Trophoblast cell (in vitro differentiated cells and primary cell): ENCODE data around the gene RHOT2.

Experiments used
- DNase-seq, 2 donors: peaks; one replicate each; pipeline ENCODE4 v3.0.0-alpha.2; 2016
- H2AFZ ChIP-seq: 2 replicates; pipeline ENCODE4 v1.6.1; 2013; ENCODE audit warnings: low read length, moderate library complexity, mild to moderate bottlenecking; ENCODE audit not compliant: insufficient read depth, poor library complexity
- H2AK5ac ChIP-seq: 2 replicates; pipeline ENCODE4 v1.6.1; 2013; ENCODE audit warnings: mild to moderate bottlenecking, low read length
- H2BK120ac ChIP-seq: 2 replicates; pipeline ENCODE4 v1.6.1; 2013; ENCODE audit warnings: low read length, mild to moderate bottlenecking, moderate library complexity; ENCODE audit not compliant: insufficient read depth, poor library complexity
- H2BK12ac ChIP-seq: 2 replicates; pipeline ENCODE4 v1.6.1; 2013; ENCODE audit warnings: mild to moderate bottlenecking, low read length, moderate library complexity
- H2BK5ac ChIP-seq: 2 replicates; pipeline ENCODE4 v1.6.1; 2013; ENCODE audit warnings: low read length, low read depth, moderate library complexity, mild to moderate bottlenecking; ENCODE audit not compliant: poor library complexity
- H3K14ac ChIP-seq: 2 replicates; pipeline ENCODE4 v1.6.1; 2013; ENCODE audit warnings: mild to moderate bottlenecking, low read length
- H3K18ac ChIP-seq: 2 replicates; pipeline ENCODE4 v1.6.1; 2013; ENCODE audit warnings: mild to moderate bottlenecking, low read length
- H3K23ac ChIP-seq: 2 replicates; pipeline ENCODE4 v1.6.1; 2013; ENCODE audit warnings: low read length
- H3K27ac ChIP-seq: 2 replicates; pipeline ENCODE4 v1.5.1; 2013; ENCODE audit warnings: low read depth, mild to moderate bottlenecking, inconsistent platforms, low read length, moderate library complexity
- H3K27me3 ChIP-seq: 2 replicates; pipeline ENCODE4 v1.6.1; 2013; ENCODE audit warnings: inconsistent platforms, mild to moderate bottlenecking, low read length, moderate library complexity; ENCODE audit not compliant: insufficient read depth
- H3K36me3 ChIP-seq, 2 experiments: 1 replicate in 1 of 2; 2 replicates in 1 of 2; pipeline ENCODE4 v1.6.1; 2013; ENCODE audit warnings: low read length in 2 of 2, mild to moderate bottlenecking in 2 of 2, moderate library complexity in 1 of 2; ENCODE audit not compliant: insufficient read depth in 2 of 2, control insufficient read depth in 1 of 2
- H3K4ac ChIP-seq: 2 replicates; pipeline ENCODE4 v1.6.1; 2013; ENCODE audit warnings: low read depth, mild to moderate bottlenecking, low read length, moderate library complexity
- H3K4me1 ChIP-seq, 2 experiments: 1 replicate in 1 of 2; 2 replicates in 1 of 2; pipeline ENCODE4 v1.6.1; 2013; ENCODE audit warnings: low read length in 2 of 2, mild to moderate bottlenecking in 2 of 2, moderate library complexity in 1 of 2; ENCODE audit not compliant: insufficient read depth in 2 of 2, control insufficient read depth in 1 of 2
- H3K4me2 ChIP-seq: 2 replicates; pipeline ENCODE4 v1.6.1; 2013; ENCODE audit warnings: inconsistent platforms, mild to moderate bottlenecking, low read length, moderate library complexity
- H3K4me3 ChIP-seq: 2 replicates; pipeline ENCODE4 v1.5.1; 2013; ENCODE audit warnings: mild to moderate bottlenecking, low read depth, low read length, inconsistent platforms
- H3K79me1 ChIP-seq: one replicate; pipeline ENCODE4 v1.6.1; 2013; ENCODE audit warnings: low read length
- H3K79me2 ChIP-seq: 2 replicates; pipeline ENCODE4 v1.6.1; 2013; ENCODE audit warnings: low read length, mild to moderate bottlenecking; ENCODE audit not compliant: control insufficient read depth, insufficient read depth, poor library complexity
- H3K9ac ChIP-seq: 2 replicates; pipeline ENCODE4 v1.6.1; 2013; ENCODE audit warnings: mild to moderate bottlenecking, low read length
- H3K9me3 ChIP-seq: 2 replicates; pipeline ENCODE4 v1.6.1; 2013; ENCODE audit warnings: low read depth, mild to moderate bottlenecking, control low read depth, inconsistent platforms, low read length; ENCODE audit not compliant: insufficient read depth
- H4K12ac ChIP-seq: 2 replicates; pipeline ENCODE4 v1.6.1; 2013; ENCODE audit warnings: low read depth, mild to moderate bottlenecking, low read length, moderate library complexity
- H4K8ac ChIP-seq: 2 replicates; pipeline ENCODE4 v1.6.1; 2013; ENCODE audit warnings: low read depth, mild to moderate bottlenecking, low read length, moderate library complexity
- H4K91ac ChIP-seq: one replicate; pipeline ENCODE4 v1.6.1; 2013; ENCODE audit warnings: low read depth, mild to moderate bottlenecking, low read length, moderate library complexity
- WGBS: extraction: QIAGEN DNeasy Blood & Tissue Kit; methylation state at CpG from one replicate; pipeline ENCODE4 v1.1.7; 2013; ENCODE audit warnings: missing lambda C conversion rate; ENCODE audit not compliant: insufficient read length, insufficient coverage; ENCODE audit errors: extremely low coverage; 5-methylcytosine and 5-hydroxymethylcytosine counted together

RHOT2 gene

DNA sequence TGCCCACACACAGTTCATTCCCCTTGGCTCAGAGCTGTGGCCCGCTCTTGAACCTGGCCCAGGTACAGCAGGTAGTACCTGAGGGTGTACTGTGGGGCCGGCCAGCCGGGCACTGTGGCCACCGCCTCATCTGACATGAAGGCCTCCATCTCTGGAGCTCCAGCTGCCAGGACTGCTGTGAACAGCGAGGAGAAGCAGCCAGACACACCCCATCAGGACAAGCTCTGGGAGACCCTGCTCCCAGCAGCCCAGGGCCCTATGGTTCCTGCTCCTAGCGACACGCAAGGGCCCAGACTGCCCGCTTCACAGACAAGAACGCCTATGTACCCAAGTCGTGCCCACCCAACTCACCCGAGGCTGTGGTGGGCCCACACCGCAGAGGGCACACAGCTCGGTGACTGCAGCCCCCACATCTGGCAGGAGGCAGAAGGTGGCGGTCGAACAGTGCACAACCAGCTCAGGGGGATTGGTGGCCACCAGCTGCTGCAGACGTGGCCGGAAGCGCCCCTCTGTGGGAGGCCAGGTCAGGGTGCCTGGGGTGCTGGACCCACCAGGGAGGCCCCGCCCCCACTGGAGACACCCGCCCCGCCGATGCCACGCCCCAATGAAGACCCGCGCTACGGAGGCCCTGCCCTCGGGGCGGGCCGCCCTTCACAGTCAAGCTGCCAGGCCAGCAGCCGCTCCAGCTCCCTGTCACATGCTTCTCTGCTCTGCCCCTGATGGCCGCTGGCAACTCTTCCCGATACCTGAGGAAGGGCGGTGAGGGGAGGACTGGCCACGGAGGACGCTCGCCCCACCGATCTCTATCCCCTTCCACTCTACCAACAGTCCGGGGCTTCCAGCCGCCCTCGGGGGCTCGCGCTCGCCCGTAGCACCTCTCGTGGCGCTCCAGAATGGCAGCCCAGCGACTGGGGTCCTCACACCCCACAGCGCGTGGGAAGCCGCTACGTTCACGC is 11.2 kb downstream of the RHOT2 start:
- Histone ChIP-seq H2BK120ac (peak overlapping the region; percentile 43), H2BK12ac (peak overlapping the region; percentile 37), H3K79me2 (peaks cover 21% of the 10 kb centered on the region), H2AFZ (peak overlapping the region; percentile 73), H2AK5ac (peak overlapping the region; percentile 38), H3K14ac (peak overlapping the region; percentile 70), H4K8ac (peak overlapping the region; percentile 76), H4K91ac (peak overlapping the region; percentile 57), H3K36me3 (peaks cover 27 to 32% of the 10 kb centered on the region in 2 experiments), H3K27me3 (peaks cover 3% of the 10 kb centered on the region), H2BK5ac (peak overlapping the region; percentile 10), H4K12ac (peak overlapping the region; percentile 84), H3K9ac (no peak overlapping the region), H3K18ac (peak overlapping the region; percentile 56), H3K4me1 (peaks cover 32 to 35% of the 10 kb centered on the region in 2 experiments), H3K23ac (no peak overlapping the region), H3K9me3 (peaks cover 4% of the 10 kb centered on the region), H3K4me3 (peak overlapping the region; percentile 48), H3K4me2 (peak overlapping the region; percentile 81), H3K4ac (peak overlapping the region; percentile 19), H3K79me1 (peaks cover 11% of the 10 kb centered on the region), H3K27ac (peak overlapping the region; percentile 71)
- WGBS: no CpG with 5 or more reads among the region's 52 CpGs
- DNase-seq: peak; percentile 55 to 66

DNA sequence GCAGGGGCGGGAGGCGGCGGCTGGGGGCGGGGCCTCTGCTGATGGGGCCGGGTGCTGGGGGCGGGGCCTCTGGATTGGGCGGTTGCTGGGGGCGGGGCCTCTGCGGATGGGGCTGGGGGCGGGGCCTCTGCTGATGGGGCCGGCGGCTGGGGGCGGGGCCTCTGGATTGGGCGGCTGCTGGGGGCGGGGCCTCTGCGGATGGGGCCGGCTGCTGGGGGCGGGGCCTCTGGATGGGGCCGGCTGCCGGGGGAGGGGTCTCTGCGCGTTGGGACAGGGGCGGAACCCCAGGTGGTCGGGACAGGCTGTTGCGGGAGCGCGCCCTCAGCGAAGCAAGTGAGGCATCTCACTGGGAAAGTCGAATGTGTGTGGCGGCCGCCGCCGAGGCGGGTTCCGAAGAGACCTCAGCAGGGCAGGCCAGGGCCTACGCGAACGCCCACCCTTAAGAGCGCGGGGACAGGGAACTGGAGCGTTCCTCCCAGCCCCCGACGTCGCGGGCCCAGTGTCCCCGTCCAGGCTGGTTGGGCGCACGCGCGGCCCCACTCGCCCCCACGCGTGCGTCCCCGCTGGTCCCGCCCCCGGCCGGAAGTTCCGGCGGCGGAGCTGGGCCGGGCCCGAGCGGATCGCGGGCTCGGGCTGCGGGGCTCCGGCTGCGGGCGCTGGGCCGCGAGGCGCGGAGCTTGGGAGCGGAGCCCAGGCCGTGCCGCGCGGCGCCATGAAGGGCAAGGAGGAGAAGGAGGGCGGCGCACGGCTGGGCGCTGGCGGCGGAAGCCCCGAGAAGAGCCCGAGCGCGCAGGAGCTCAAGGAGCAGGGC is 12.1 kb downstream of the RHOT2 start, which contains the start of gene STUB1:
Gene STUB1, plus strand, starts transcription at position 597 of the 811 bp plus-strand sequence. Its CDS starts 116 bp downstream, at position 713.
- peak within 1 kb of the TSS; percentile 80 for H2BK5ac ChIP-seq
- H3K4ac ChIP-seq: peak within 1 kb of the TSS; percentile 91
- peaks cover 27 to 32% of the 10 kb centered on the region in 2 experiments for H3K36me3 ChIP-seq
- peaks cover 21% of the 10 kb centered on the region for H3K79me2 ChIP-seq
- H3K4me2 ChIP-seq: peak within 1 kb of the TSS; percentile 85
- WGBS: no CpG with 5 or more reads among the region's 91 CpGs
- peak within 1 kb of the TSS; percentile 86 for H3K18ac ChIP-seq
- peak within 1 kb of the TSS; percentile 99 for H4K8ac ChIP-seq
- peaks cover 31 to 35% of the 10 kb centered on the region in 2 experiments for H3K4me1 ChIP-seq
- peak within 1 kb of the TSS; percentile 96 for H3K4me3 ChIP-seq
- H3K23ac ChIP-seq: no peak within 1 kb of the TSS
- H3K27me3 ChIP-seq: peaks cover 3% of the 10 kb centered on the region
- H3K27ac ChIP-seq: peak within 1 kb of the TSS; percentile 81
- H2AFZ ChIP-seq: peak within 1 kb of the TSS; percentile 73
- peaks cover 14% of the 10 kb centered on the region for H3K79me1 ChIP-seq
- peak within 1 kb of the TSS; percentile 90 for H3K14ac ChIP-seq
- peaks cover 4% of the 10 kb centered on the region for H3K9me3 ChIP-seq
- H4K91ac ChIP-seq: peak within 1 kb of the TSS; percentile 97
- peak within 1 kb of the TSS; percentile 90 for H3K9ac ChIP-seq
- H2BK12ac ChIP-seq: peak within 1 kb of the TSS; percentile 37
- DNase-seq: peak; percentile 74 to 86
- H2BK120ac ChIP-seq: peak within 1 kb of the TSS; percentile 80
- H4K12ac ChIP-seq: peak within 1 kb of the TSS; percentile 86
- H2AK5ac ChIP-seq: peak within 1 kb of the TSS; percentile 55

DNA sequence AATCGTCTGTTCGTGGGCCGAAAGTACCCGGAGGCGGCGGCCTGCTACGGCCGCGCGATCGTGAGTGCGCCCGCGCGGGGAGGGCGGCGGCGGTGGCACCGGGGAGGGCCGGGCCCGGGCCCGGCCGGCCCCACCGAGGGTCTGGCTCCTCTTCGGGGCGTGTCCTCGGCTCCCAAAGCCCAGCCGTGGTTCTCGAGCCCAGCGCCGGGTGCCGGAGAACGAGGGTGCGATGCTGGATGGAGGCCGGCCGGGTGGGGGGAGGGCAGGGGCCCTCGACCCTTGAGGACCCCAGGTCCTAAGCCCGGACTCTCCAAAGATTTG is 12.7 kb downstream of the RHOT2 start:
- Histone ChIP-seq H3K79me2 (peaks cover 21% of the 10 kb centered on the region), H3K23ac (no peak overlapping the region), H4K91ac (peak overlapping the region; percentile 97), H2BK5ac (peak overlapping the region; percentile 80), H3K4me2 (peak overlapping the region; percentile 85), H2AK5ac (peak overlapping the region; percentile 55), H2BK12ac (no peak overlapping the region), H3K4me1 (peaks cover 27 to 32% of the 10 kb centered on the region in 2 experiments), H3K9ac (peak overlapping the region; percentile 90), H3K4me3 (peak overlapping the region; percentile 96), H4K8ac (peak overlapping the region; percentile 82), H3K4ac (peak overlapping the region; percentile 91), H3K14ac (peak overlapping the region; percentile 90), H3K27me3 (no peaks in the 10 kb centered on the region), H3K27ac (peak overlapping the region; percentile 81), H3K36me3 (peaks cover 33 to 38% of the 10 kb centered on the region in 2 experiments), H4K12ac (peak overlapping the region; percentile 86), H3K9me3 (peaks cover 6% of the 10 kb centered on the region), H2AFZ (peak overlapping the region; percentile 38), H3K18ac (peak overlapping the region; percentile 67), H2BK120ac (peak overlapping the region; percentile 39), H3K79me1 (peaks cover 14% of the 10 kb centered on the region)
- no CpG with 5 or more reads among the region's 38 CpGs for WGBS
- no peak for DNase-seq
